ENCODE measurements around the gene ABCG1.

- no peak for TF ChIP-seq POLR2A (IDR thresholded peaks at IDR 0.05; ENCODE audit: low read length)
- no peak for TF ChIP-seq GATA1 (IDR thresholded peaks at IDR 0.05; ENCODE audit: low read depth, low read length)
These were observed 85.9 kb downstream of the ABCG1 start for GRCh38 chr21:42304556-42305454.
